ENCODE measurements around the gene CMBL.
"Not testable (repeated sequence)": the region's sequence is repeated elsewhere in the genome, so short reads cannot be mapped to it uniquely, and the experiment has no call there.

GRCh38 chr5:10247217-10247616 lies 60.5 kb downstream of the CMBL start:
- TF ChIP-seq CTCF (conservative IDR thresholded peaks at IDR 0.05; ENCODE audit: low read length); EZH2phosphoT487 (IDR thresholded peaks at IDR 0.05; ENCODE audit: borderline replicate concordance): not testable (repeated sequence)
